Germinal center (tissue), 1 donor: ENCODE results near the gene FLNC.

Experiments
- DNase-seq: peaks from one replicate; pipeline ENCODE4 v3.0.0; 2012; ENCODE audit warnings: mixed read lengths, low spot score

FLNC gene

DNA sequence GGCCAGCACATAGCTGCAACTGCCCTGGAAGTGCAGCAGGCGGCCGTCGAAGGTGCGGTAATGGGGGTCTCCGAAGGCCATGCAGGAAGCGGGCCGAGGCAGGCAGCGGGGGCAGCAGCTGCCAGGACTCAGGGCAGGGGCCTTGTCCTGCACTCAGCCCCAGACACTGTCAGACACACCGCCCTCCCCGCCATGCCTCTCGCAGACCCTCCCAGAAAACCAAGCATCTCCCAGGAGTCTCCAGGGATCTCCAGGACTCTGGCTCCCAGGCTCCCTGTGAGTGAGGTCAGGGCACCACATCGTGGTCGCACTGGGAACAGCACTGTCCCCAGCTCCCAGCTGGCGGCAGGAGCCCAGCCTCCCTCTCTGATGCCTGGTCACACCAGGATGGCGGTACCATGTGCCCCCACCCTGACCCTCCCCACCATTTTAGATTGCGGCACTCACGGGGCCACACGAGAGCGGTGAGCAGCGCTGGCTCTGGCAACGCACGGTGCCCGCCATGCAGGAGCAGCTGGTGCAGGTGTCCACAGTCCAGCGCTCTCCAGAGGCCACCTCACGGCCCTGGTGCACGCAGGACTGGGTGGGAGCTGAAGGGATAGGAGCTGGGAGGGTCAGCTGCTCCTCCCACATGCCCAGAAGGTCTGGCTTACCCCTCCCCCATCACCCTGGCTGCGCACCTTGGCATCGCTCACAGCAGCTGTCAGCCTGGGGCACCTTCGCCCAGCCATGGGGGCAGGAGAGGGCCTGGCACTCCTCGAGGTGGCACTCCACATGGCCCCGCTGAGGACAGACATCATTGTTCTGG lies 49.9 kb downstream of the FLNC start:
- DNase-seq, result no peak

DNA sequence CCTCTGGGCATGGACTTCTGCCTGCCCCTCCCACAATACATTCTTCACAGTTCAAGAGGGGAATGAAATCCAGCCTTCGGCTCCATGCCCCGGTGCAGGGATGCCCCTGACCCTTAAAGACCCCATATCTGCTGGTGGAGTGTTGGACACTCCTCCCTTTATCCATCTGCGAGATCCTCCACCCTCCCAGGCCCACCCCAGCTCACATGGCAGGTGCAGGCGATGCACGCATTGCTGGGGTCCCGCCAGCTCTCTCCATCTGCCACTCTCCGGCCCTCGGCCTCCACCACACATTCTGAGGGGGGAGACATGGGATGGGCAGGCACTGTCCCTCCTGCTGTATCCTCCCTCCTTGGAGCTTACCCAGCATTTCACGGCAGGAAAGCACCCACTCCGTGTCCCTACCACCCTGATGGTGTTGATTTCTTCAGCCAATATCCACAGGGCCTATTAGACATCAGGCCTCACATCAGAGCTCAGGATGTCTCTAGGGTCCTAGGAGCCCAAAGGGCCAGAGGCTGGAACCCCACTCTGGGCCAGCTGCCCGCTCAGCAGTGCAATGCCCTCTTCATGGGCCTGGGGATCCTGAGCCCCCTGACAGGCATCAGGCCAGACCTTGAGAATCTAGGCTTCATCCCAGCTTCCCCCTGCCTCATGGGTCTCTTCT lies 50.7 kb downstream of the FLNC start:
- no peak for DNase-seq

DNA sequence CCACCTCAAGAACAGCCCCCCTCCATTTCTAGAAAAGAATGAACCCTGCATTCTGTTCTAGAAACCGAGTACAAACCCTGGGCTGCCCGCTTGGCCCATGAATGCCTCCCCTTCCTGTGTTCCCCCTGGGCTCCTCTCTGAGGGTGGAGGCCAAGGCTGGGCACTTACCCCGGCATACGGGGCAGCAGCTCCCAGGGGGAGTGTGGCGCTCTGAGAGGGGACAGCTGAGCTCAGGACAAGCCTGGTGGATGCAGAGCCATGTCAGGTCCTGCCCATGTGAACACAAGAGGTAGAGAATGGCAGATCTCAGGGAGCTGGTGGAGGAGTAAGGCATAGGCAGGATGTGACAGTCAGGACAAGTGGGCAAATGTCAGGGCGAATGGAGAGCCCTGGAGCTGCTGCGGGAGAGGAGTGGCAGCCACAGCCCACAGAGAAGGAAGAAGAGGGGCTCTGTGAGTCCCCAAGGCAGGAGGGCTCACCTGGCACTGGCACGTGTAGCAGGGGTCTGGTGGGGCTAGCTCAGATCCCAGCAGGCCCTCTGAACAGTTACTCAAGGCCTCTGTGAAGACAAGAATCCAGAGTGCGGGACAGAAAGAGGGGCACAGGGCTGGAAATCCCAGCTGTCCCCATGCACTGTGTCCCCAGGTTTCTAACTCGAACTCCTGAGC lies 51.4 kb downstream of the FLNC start:
- DNase-seq, result no peak

DNA sequence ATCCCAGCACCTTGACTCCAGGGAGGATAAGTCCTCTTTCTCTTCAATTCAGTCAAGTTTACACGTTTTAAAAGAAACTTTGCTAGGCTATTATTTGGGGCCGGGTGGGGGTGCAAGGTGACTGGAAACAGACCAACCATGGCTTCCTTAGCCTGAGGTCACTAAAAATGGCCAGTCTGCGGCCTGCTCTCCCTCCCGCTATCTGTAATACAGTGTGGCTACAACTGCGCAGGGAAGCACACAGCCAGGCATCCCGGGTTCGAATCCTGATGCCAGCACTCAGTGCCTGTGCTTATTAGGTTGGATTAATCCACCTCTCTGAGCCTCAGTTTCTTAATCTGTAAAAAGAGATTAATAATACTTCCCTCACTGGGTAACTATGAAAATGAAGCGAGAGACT lies 51.9 kb downstream of the FLNC start:
- no peak for DNase-seq

DNA sequence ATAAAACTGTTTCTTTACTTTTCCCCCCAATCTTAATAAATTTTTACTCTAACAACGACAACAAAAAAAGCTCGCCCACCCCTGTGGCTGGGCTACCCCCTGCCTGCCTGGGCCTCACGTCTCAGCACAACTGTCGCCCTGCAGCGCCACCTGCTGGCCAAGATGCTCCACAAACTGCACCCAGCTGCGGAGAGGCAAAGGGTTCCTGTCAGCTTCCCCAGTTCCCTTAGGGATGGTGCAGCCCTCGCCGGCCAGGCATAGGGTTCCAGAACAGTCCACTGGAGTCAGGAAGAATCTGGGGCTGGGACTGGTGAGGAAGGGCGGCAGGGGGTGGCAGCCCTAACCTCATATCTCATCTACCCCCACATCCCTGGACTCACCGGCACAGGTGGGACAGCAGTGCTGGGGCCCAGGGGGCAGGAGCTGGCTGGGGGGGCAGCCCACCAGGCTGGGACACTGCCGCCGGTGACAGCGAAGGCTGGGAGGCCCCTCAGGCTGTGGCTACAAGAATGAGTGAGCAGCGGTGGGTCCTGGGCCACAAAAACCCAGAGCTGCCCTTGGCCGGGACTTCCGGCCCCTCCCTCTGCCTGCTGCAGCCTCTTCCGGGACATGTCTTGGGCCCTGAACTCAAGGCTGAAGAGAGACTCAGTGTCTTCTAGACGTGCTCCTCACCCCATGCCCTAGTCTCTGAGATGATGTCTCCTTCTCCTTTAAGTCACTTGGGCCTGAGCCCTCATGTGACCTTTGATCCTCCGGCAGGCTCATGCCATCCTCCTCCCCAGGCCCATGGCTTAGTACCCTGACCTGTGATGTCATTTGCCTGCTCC lies 53.6 kb downstream of the FLNC start:
- DNase-seq, result peak; percentile 91

DNA sequence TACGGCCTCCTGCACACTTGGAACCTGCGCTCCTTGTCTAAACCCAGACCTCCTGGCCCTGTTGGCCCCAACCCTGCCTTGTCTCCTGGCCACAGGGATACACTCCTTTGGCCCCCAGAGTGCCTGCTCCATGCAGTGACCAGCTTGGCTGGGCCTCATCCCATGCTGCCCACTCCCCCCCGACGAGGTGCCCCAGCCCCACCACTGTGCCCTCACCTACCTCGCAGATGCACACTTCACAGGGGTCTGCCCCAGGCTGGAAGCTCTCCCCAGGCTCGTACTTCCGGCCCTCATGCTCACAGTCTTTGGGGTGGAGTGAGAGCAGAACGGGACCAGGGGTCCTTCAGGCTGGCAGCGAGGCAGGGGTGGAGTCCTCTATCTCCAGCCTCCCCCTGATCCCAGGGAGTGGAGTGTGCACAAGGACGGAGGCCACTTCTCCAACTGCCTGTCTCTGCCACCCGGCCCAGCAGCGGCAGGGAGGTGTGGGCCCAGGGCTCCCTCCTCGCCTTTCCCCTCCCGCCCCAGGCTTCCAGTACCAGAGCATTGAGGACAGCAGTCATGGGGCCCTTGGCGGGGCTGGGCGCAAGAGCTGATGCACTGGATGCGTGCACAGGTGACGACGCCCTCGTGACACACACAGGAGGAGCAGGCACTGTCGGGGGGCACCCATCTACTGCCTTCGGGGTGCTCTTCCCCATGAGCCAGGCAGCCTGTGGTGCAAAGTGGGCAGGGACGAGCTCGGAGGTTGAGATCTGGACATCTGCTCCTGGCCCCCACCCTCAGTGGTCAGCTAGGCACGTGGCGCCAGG lies 54.6 kb downstream of the FLNC start:
- no peak for DNase-seq

DNA sequence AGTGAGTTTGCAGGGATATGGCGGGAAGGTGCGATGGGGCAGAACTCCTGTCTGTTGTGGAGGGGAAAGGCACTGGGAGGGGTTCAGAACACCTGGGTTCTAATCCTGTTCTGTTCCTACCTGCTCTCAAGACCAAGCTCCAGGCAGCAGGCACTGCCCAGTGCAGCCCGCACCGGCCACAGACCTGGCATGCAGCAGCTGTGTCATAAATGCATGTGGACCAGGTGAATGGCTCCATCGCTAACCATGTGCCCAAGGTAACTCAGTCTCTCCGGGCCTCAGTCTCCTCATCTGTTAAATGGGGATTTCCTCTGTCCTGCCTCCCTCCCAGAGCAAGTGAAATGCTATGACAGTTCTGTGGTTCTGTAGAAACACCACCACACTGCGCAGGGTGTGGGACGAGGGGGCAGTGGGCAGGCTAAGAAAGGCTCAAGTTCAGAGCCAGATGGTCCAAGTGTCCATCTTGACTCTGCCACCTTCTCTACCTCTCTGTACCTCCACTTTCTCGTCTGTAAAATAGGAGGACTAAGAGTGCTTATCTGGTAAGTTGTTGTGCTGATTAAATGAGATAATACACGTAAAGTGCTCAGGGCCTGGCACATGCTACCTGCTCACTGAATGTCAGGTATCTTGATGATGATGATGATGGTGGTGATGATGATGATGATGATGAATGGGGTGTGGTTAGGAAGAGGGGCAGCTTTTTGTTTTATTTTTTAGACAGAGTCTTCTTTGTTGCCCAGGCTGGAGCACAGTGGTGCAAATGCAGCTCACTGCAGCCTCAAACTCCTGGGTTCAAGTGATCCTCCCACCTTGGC lies 55.4 kb downstream of the FLNC start:
- no peak for DNase-seq

DNA sequence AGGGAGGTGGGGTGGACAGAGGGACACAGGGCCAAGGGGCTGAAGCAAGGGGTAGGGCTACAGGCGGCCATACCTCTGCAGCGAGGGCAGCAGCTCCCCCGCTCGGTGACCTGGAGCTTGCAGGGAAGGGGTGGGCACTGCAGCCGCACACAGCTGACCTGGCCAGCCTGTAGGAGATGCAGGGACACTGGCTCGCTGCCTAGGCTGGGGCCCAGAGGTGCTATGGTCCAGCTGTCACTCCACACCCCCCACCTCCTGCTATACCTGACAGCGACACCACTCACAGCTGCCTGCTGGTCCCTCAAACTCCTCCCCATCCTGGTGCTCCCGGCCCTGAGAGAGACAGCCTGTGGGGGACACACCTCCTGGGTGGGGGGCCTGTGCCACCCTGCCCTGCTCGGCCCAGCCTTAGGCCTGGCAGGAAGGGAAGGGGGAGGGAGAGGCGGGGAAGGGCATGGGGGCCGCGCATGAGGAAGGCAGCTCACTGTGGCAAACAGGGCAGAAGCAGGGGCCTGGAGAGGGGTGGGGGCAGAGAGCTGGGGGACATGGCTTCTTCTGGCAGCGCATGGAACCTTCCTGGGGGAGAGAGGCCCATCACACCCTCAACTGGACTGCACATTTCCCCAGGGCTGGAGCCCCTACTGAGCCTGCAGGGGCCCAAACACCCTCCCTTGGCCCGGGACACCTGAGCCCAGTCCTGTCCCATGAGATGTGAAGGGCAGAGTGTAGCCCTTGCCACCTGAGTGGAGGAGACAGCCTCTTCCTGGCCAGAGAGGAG lies 56.4 kb downstream of the FLNC start:
- DNase-seq, result no peak

DNA sequence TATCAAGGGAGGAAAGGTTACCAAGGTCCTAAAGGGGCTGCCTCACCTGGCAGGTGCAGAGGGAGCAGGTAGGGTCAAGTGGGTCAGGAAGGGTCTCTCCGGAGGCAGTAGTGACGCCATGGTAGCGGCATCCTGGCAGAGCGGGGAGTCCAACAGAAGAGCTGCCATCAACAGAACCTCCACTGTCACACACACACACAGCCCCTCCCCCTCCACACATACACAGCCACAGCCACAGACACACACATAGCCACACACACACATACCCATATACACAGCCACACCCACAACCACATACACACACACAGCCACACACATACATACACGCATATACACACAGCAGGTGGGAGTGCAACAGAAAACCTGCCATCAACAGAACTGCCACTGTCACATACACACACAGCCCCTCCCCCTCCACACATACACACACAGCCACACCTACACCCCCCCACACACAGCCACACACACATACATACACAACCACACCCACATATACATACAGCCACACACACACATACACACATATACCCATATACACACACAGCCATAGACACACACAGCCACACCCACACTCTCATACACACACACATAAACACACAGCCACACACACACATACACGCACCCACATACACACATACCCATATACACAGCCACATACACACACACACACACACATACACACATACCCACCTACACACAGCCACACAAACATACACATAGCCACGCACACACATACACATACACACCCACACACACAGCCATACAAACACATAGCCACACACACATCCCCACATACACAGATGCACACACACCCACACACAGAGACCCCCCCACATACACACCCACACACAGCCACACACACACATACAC lies 57.2 kb downstream of the FLNC start:
- DNase-seq, result no peak

DNA sequence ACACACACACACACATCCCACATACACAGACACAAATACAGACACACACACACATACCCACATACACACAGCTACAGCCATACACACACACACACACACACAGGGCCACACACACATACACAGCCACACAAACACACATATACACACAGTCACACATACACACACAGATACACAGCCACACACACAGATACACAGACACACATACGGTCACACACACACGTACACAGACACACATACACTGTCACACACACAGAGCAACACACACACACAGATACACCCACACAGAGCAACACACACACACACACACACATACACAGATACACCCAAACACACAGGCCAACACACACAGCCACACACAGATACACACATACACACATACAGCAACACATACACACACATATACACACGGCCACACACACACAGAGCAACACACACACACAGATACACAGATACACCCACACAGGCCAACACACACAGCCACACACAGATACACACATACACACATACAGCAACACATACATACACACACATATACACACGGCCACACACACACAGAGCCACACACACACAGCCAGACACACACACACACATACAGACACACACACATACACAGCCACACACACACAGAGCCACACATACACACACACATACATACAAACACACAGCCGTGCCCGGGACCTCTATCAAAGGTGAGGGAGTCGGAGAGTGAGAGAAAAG lies 58.0 kb downstream of the FLNC start:
- no peak for DNase-seq

DNA sequence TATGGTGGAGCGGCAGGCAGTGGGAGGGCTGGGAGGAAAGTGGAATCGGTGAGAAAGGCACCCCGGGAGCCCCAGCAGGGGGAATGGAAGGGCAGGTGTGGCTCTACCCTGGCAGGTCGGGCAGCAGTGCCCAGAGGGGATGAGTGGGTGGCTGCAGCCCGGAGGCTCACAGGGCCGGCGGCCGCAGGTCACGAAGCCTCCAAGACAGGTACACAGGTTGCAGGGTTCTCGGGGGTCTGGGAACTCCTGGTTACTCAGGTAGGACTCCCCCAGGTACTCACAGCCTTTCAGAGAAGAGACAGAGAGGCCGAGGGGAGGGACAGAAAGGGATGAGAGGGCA lies 58.5 kb downstream of the FLNC start:
- DNase-seq, result no peak

DNA sequence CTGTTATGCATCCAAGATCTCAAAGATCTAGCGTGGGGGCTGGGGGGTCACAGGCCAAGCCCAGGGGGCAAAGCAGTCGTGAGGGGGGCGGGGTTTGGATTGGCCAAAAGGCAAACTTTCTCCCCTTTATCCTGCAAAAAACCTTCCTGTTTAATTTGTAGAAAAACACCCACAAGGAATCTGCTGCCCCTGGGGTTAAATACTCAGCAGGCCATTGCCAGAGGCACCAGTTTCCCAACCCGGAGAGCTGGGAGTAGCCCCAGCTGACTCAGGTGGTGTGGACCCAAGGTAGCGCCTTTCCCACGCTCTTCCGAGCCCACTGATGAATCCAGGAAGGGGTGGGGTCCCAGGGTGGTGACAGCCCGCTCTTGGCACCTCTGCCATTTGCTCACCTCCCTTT lies 58.9 kb downstream of the FLNC start:
- no peak for DNase-seq

DNA sequence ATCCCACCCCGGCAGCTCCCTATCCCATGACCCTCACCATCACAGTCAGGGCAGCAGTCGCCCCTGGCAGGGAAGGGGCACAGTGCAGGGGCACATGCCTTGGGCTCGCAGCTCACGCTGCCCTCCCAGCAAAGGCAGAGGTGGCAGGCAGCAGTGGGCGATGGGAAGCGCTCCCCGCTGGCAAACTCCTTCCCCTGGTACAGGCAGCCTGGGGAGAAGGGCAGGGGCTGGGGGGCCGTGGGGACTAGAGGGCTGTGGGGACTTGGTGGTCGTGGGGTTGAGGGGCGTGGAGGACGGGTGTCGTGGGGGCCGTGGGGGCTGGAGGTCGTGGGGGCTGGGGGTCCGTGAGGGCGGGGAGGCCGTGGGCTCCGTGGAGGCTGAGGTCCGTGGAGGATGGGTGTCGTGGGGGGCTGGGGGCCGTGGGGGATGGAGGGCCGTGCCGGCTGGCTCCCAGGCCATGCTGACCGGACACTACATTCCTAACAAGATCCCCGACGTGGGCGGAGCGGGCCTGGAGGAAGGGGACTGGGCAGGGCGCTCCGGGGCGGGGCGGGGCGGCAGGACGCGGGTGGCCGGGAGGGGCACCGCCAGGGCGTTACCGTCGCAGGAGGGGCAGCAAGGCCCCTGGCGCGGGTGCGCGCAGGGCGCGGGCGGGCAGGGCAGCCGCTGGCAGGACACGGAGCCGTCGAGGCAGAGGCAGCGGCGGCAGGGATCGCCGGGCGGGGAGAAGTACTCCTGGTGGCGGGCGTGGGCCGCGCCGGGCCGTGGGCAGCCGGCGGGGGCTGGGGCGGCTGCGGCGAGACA lies 60.3 kb downstream of the FLNC start:
- no peak for DNase-seq

DNA sequence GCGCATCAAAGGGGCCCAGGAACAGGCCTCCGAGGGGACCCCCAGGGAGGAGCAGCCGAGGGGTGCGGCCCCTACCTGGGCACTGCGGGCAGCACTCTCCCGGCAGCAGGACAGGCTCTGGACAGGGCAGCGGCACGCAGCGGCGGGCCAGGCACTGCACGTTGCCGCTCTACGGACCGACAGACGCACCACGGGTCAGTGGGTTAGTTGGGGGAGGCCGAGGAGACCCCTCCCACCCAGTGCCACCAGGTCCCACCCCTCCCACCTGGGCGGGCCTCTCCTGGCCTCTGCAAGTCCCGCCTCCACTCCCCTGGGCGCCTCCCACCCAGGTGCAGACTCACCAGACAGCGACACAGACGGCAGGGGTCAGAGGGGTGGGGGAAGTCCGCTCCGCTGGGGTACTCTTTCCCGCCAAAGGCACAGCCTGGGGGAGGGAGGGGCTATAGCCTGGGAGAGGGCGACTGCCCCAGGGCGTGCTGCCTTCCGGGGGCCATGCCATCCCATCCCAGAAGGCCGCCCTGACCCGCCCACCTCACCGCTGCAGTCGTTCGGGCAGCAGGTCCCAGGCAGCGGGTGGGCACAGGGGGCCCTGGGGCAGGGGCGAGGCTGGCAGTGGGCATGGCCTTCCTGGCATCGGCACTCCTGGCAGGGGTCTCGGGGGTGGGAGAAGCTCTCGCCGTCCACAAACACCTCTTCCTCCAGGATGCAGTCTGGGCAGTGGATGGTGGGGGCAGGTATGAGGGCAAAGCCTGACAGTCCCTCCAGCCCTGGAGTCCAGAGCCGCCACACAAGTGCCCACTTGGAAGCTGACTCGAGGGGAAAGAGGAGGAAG lies 61.1 kb downstream of the FLNC start:
- no peak for DNase-seq

DNA sequence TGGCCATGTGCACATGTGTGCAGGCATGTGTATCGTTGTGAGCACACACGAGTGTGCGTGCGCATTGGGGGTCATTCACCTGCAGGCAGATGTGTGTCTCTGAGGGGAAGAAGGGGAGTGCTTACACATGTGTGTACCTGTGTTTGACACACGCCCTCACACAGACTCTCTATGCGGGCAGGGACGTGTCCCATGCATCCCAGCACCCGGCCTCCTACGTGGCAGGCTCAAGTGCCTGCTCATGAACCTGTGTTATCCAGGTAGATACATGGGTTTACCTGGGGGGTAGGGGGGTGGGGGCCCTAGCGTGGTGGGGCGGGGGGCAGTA lies 61.7 kb downstream of the FLNC start:
- DNase-seq, result no peak

DNA sequence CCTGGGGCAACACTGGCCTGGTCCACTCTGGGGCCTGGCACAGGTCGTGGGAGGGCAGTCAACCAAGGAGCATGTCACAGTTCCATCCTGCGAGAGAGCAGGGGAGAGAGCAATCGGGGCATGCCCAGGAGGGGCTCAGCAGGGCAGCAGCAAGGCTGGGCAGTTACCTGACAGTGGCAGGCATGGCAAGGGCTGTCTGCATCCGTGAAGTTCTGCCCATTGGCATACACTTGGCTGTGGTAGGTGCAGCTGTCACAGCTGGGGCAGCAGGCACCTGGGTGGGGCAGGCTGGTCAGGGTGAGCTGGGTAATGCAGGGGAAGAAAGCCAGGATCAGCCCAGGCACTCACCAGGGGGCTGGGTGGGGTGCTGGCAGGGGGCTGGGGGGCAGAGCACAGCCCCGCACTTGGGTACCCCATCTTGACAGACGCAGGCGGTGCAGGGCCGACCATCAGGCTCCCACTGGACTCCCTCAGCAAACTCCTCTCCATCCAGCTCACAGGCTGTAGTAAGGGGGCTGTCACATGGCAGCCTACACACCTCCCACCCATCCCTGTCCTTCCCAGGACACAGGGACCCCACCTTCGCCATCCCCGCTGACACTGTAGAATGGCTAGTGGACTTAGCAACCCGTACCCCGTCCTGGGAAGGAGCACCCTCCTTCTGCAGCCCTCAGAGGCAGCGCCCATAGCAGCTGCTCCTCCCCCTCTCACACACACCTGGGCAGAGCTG lies 62.5 kb downstream of the FLNC start:
- no peak for DNase-seq
